ENCODE measurements around the gene UBE2H.

UBE2H gene

DNA sequence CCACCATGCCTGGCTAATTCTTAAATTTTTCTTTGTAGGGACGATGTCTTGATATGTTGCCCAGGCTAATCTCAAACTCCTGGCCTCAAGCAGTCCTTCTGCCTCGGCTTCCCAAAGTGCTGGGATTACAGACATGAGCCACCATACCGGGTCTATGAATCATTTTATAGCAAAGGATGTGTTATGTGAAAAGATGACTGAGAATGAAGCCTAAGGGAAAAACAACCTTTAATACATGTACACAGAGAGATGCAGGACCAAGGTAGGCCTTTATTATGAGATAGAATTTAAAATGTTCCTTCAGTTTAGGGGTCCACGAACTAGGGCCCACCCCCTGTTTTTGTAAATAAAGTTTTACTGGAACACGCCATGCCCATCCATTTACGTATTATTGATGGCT, 41.0 kb downstream of the UBE2H start:
- DNase-seq (ENCODE audit: low read depth), result no peak
- TF ChIP-seq, protein P1, sequence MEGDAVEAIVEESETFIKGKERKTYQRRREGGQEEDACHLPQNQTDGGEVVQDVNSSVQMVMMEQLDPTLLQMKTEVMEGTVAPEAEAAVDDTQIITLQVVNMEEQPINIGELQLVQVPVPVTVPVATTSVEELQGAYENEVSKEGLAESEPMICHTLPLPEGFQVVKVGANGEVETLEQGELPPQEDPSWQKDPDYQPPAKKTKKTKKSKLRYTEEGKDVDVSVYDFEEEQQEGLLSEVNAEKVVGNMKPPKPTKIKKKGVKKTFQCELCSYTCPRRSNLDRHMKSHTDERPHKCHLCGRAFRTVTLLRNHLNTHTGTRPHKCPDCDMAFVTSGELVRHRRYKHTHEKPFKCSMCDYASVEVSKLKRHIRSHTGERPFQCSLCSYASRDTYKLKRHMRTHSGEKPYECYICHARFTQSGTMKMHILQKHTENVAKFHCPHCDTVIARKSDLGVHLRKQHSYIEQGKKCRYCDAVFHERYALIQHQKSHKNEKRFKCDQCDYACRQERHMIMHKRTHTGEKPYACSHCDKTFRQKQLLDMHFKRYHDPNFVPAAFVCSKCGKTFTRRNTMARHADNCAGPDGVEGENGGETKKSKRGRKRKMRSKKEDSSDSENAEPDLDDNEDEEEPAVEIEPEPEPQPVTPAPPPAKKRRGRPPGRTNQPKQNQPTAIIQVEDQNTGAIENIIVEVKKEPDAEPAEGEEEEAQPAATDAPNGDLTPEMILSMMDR (conservative IDR thresholded peaks at IDR 0.05; ENCODE audit: low read length), result no peak
- H3K4me3 ChIP-seq (ENCODE audit: low read length), result no peak overlapping the region

- TF ChIP-seq, protein P1 (conservative IDR thresholded peaks at IDR 0.05; ENCODE audit: low read length), result no peak
- H3K4me3 ChIP-seq (ENCODE audit: low read length), result no peak overlapping the region
- no peak for DNase-seq (ENCODE audit: low read depth)
These were observed 43.1 kb downstream of the UBE2H start for GRCh38 chr7:129909669-129910068.

DNA sequence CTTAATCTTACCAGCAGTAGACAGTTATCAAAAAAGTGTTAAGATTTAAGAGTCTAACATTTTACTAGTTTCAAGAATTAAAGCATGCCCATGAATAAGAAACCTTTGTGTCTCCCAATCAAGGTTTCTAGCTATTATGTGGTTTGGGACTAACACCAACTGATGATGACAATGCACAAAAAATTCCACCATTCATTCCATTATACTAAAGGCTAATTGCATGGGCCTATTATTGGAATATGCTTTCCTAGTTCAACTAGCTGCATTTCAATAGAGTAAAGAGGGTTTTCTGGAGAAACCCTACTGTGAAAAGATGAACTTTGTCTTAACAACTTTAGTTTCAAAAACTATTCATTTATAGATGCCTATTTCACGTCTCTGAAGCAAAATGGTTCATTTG, 44.6 kb downstream of the UBE2H start:
- peak; percentile 61 for DNase-seq (ENCODE audit: low read depth)
- H3K4me3 ChIP-seq (ENCODE audit: low read length), result no peak overlapping the region
- TF ChIP-seq, protein P1 (conservative IDR thresholded peaks at IDR 0.05; ENCODE audit: low read length), result no peak

- no peak for DNase-seq (ENCODE audit: low read depth)
- H3K4me3 ChIP-seq (ENCODE audit: low read length), result no peak overlapping the region
- TF ChIP-seq, protein P1 (conservative IDR thresholded peaks at IDR 0.05; ENCODE audit: low read length), result no peak
These were observed 45.5 kb downstream of the UBE2H start for GRCh38 chr7:129907122-129907736.

- TF ChIP-seq, protein P1 (conservative IDR thresholded peaks at IDR 0.05; ENCODE audit: low read length), result no peak
- H3K4me3 ChIP-seq (ENCODE audit: low read length), result no peak overlapping the region
- no peak for DNase-seq (ENCODE audit: low read depth)
These were observed 46.1 kb downstream of the UBE2H start for GRCh38 chr7:129906700-129907099.

GRCh38 chr7:129903935-129904334, 48.8 kb downstream of the UBE2H start:
- no peak overlapping the region for H3K4me3 ChIP-seq (ENCODE audit: low read length)
- TF ChIP-seq, protein P1 (conservative IDR thresholded peaks at IDR 0.05; ENCODE audit: low read length), result no peak
- DNase-seq (ENCODE audit: low read depth), result no peak

- DNase-seq (ENCODE audit: low read depth), result no peak
- TF ChIP-seq, protein P1 (conservative IDR thresholded peaks at IDR 0.05; ENCODE audit: low read length), result no peak
- no peak overlapping the region for H3K4me3 ChIP-seq (ENCODE audit: low read length)
These were observed 49.9 kb downstream of the UBE2H start for GRCh38 chr7:129902788-129903422.

Measured in AG10803 (cell line).